C4-2B (cell line): ENCODE results near the gene LDHB.

Source experiments
- ZFX ChIP-seq: fragments of 450-650 bp; IDR thresholded peaks from 2 replicates; pipeline ENCODE4 v1.6.1; 2017
- TF ChIP-seq, protein P1 (sequence below): fragments of 450-650 bp; conservative IDR thresholded peaks from 2 replicates; pipeline ENCODE4 v1.5.1; 2017; ENCODE audit warnings: mild to moderate bottlenecking

DNA sequence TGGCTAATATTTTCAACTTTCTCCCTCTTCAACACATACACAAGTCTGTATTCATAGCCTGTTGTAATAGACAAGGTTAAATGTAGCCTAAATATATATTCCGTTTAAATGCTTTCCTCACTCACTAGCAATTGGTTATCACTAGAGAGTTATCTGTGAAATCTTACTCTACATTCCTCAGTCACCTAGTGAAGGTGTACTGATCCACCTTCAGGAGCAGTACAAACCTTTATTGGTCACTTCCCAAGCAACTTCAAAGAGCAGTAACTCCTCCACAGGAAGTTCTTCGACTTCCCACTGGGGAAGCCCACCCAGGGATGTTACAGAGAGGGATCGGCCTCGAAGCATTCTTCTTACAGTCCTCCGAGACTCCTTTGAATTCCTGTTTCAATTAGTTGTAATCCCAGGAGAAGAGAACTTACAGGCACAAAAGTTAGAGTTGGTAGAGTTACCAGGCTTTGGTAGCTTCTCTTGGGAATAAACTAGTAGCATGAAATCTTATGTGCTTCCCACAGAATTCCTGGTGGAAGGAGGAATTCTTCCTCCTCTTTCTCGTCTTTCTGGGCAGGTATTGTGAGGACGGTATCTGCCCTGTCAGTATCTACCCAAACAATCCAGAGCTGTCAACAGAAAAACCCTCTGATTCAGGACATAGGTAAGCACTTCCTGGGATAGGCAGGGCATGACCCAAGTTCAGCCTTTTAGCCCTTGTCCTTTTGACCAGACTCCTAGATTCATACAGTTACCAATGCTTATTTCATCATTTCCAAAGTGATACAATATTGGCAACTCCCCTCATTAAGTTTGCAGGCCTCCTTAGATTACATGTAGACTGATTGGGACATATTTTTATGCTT lies 53.2 kb downstream of the LDHB start, which contains the start of gene GYS2:
- TF ChIP-seq, protein P1, sequence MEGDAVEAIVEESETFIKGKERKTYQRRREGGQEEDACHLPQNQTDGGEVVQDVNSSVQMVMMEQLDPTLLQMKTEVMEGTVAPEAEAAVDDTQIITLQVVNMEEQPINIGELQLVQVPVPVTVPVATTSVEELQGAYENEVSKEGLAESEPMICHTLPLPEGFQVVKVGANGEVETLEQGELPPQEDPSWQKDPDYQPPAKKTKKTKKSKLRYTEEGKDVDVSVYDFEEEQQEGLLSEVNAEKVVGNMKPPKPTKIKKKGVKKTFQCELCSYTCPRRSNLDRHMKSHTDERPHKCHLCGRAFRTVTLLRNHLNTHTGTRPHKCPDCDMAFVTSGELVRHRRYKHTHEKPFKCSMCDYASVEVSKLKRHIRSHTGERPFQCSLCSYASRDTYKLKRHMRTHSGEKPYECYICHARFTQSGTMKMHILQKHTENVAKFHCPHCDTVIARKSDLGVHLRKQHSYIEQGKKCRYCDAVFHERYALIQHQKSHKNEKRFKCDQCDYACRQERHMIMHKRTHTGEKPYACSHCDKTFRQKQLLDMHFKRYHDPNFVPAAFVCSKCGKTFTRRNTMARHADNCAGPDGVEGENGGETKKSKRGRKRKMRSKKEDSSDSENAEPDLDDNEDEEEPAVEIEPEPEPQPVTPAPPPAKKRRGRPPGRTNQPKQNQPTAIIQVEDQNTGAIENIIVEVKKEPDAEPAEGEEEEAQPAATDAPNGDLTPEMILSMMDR = no peak
- TF ChIP-seq ZFX = no peak
